ENCODE results near the gene HIRIP3. TPM values are rescaled to one million over a fixed set of nuclear protein-coding genes. Genes with fewer than 3 reads are reported as not detected.

HIRIP3 gene
- total and polyA plus RNA-seq, 2 donors (not counting 3 experiments of a cell fraction or from before 2014, with no cell fraction given): 6.7 to 8.6 TPM

DNA sequence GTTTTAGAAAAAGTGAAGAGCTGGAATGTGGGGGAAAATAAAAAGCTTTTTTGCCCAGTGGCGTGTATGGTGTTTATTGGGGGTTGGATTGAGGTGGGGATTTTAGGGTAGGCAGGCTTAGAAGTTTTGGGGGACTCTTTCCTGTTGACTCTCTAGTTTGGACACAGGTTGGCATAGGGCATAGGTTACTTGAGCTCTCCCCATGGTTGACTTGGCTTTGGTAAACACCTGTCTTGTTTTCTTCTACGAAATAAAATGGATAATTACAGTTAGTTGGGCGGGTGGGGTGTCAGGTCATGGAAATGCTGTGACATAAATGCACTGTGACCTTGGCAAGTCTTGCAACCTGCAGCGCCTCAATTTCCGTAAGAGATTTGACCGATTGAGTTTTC, 22.4 kb downstream of the HIRIP3 start:
- no peak for DNase-seq (ENCODE audit: low read depth, low spot score)
- intact Hi-C loops (cut with micrococcal nuclease) (loop anchor here (1.0 to 5.0 kb wide), 6 partner anchors 11 to 166 kb away; partner anchors contain the start of genes CDIPT, INO80E, KCTD13 and MAZ), dilution Hi-C loops (cut with MboI; ENCODE audit: extremely low pct_ligation_motif_present, low sequenced_read_pairs) (no loop called here)
- Histone ChIP-seq H2AFZ (ENCODE audit: low read depth, low read length) (no peak overlapping the region), H3K36me3 (ENCODE audit: control insufficient read depth in 2 of 2, extremely low read depth in 1 of 2, insufficient read depth in 2 of 2, low read length in 2 of 2) (peaks cover 5 to 15% of the 10 kb centered on the region in 2 experiments), H3K4me1 (ENCODE audit: control insufficient read depth, extremely low read depth, insufficient read depth, low read length) (peaks cover 31% of the 10 kb centered on the region), H3K4me2 (ENCODE audit: insufficient read depth, low read length) (no peak overlapping the region), H3K27ac (ENCODE audit: insufficient read depth, low read depth, low read length) (no peak overlapping the region), H3K27me3 (ENCODE audit: control insufficient read depth in 2 of 2, insufficient read depth in 2 of 2, low read length in 2 of 2) (no peaks in the 10 kb centered on the region), H3K9me3 (replicated peaks; ENCODE audit: control insufficient read depth, insufficient read depth, low read length) (no peaks in the 10 kb centered on the region), H3K4me3 (replicated peaks in 1 of 3; ENCODE audit: insufficient read depth in 1 of 3, low read depth in 1 of 3, low read length in 3 of 3) (no peak overlapping the region), H3K79me2 (ENCODE audit: control insufficient read depth, insufficient read depth, low read length) (peaks cover 43% of the 10 kb centered on the region), H3K9me1 (replicated peaks; ENCODE audit: control insufficient read depth, extremely low read depth, insufficient read depth, low read length) (no peaks in the 10 kb centered on the region), H4K20me1 (replicated peaks; ENCODE audit: control insufficient read depth, extremely low read depth, insufficient read depth, low read length) (no peaks in the 10 kb centered on the region), H3K9ac (replicated peaks; ENCODE audit: extremely low read depth, insufficient read depth, low read length) (no peak overlapping the region)
- no peak for FAIRE-seq
- ChIA-PET CTCF (interaction anchor here (0.6 to 2.3 kb wide), 11 partner anchors 10 to 165 kb away, joined by 3 to 17 read pairs (median 4); partner anchors contain the start of genes CDIPT, KCTD13 and TMEM219), POLR2A (interaction anchor here (0.5 to 1.4 kb wide), 12 partner anchors 11 to 183 kb away, joined by 3 to 14 read pairs (median 3); partner anchors contain the start of genes ASPHD1, KCTD13, KIF22 and SEZ6L2)
- TF ChIP-seq, protein P1, sequence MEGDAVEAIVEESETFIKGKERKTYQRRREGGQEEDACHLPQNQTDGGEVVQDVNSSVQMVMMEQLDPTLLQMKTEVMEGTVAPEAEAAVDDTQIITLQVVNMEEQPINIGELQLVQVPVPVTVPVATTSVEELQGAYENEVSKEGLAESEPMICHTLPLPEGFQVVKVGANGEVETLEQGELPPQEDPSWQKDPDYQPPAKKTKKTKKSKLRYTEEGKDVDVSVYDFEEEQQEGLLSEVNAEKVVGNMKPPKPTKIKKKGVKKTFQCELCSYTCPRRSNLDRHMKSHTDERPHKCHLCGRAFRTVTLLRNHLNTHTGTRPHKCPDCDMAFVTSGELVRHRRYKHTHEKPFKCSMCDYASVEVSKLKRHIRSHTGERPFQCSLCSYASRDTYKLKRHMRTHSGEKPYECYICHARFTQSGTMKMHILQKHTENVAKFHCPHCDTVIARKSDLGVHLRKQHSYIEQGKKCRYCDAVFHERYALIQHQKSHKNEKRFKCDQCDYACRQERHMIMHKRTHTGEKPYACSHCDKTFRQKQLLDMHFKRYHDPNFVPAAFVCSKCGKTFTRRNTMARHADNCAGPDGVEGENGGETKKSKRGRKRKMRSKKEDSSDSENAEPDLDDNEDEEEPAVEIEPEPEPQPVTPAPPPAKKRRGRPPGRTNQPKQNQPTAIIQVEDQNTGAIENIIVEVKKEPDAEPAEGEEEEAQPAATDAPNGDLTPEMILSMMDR (IDR thresholded peaks at IDR 0.05; ENCODE audit: extremely low read depth in 1 of 2, insufficient read depth in 1 of 2, low read depth in 1 of 2, low read length in 2 of 2): no peak
- TF ChIP-seq JUN (IDR thresholded peaks at IDR 0.05; ENCODE audit: borderline replicate concordance, insufficient read depth, insufficient read length, low read depth) (no peak), GATA2 (IDR thresholded peaks at IDR 0.05; ENCODE audit: insufficient read depth, insufficient read length, low read depth, low read length) (no peak), MYC (IDR thresholded peaks at IDR 0.05; ENCODE audit: low read depth, low read length) (no peak), EZH2 (IDR thresholded peaks at IDR 0.05; ENCODE audit: borderline replicate concordance, low read depth, low read length, severe bottlenecking) (no peak), FOS (IDR thresholded peaks at IDR 0.05; ENCODE audit: borderline replicate concordance, insufficient read depth, low read length) (no peak), POLR2AphosphoS5 (IDR thresholded peaks at IDR 0.05; ENCODE audit: insufficient read depth, low read depth, low read length) (no peak), POLR2A (IDR thresholded peaks at IDR 0.05; ENCODE audit: low read depth, low read length) (no peak)
- TF ChIP-seq, protein P2, sequence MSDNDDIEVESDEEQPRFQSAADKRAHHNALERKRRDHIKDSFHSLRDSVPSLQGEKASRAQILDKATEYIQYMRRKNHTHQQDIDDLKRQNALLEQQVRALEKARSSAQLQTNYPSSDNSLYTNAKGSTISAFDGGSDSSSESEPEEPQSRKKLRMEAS (IDR thresholded peaks at IDR 0.05; ENCODE audit: insufficient read depth, insufficient read length): no peak
- BruUV-seq (replicated peaks): no TSS peak
